GM20000 (cell line): Measurements from ENCODE around the gene STARD13.
A peak's percentile ranks its signal among the peaks of the same experiment; 100 is the strongest.

Source experiments
- DNase-seq: peaks from one replicate; pipeline ENCODE4 v3.0.0; 2012; ENCODE audit warnings: low spot score
- CTCF ChIP-seq: IDR thresholded peaks from 2 replicates; pipeline ENCODE4 v1.5.1; 2012; ENCODE audit warnings: mild to moderate bottlenecking, control low read depth; ENCODE audit errors: extremely low read depth, missing control alignments

STARD13 gene

DNA sequence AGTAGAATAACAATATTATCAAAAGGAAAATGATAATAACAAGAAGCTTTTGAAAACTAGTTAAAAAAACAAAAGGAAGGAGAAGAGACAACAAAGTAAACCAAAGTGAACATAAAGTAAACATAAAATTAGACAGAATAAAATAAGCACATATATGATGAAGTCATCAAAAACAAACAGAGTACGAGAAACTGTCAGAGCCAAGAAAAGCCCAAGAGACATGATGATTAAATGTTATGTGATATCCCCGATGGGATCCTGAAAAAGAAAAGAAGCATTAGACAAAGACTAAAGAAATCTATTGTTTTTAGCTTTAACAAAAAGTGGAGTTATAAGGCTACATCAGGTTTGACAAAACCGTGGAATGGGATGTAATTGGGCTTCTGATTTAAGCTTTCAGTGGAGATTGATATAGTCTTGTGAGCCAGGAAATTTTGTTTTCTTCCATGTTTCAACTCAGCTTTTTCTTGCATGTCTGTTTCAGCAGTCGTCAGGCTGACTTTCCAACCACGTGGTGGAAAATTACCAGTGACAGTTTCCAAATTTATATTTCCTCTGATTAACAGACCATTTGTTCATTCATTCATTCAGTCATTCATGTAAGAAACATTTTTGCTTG, 204.5 kb downstream of the STARD13 start:
- no peak for TF ChIP-seq CTCF
- no peak for DNase-seq

GRCh38 chr13:33079960-33080359, 205.6 kb downstream of the STARD13 start:
- TF ChIP-seq CTCF, result no peak
- peak; percentile 19 for DNase-seq

GRCh38 chr13:33078263-33078662, 207.3 kb downstream of the STARD13 start:
- DNase-seq, result no peak
- TF ChIP-seq CTCF, result no peak

DNA sequence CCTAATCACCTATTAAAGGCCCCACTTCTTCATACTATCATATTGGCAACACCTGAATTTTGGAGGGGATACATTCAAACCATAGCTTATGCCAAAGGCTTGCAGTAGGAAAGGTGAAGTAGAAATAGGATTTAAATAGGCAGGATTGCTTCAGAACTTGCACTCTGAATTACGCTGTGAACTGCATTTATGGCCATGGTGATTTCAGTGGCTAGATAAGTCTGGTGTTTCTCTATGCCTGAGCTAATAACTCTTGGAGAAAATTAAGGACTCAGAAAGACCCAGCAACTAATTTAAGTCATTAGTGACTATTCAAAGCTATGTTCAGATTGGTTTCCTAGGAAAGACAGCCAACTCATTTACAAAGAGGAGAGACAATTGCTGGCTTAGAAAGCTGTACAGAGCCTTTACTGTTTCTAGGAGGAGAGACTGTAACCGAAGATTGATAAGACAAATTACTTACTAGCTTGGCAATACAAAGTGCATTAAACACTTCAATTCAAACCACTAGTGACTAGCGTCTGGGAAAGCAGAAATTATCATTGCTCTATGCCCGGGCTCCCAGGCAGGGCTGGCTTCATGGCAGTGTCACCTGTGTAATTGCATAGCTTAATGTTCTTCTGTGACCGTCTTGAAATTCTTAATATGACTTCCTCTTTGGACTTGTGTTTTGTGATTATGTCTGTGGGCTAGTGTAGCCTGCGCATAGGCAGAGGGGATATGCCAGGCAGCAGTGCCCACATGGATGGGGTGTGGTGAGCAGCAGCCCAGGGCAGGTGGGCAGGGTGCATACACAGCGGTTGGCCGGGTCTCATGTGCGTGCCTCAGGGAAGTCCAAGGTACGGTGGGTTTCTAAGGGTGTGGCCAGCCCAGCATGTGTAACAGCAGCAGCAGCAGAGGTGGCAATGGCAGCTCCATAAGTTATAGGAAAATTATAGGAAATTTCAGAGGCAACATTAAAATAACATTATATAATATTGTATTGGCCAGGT, 209.3 kb downstream of the STARD13 start:
- DNase-seq, result no peak
- TF ChIP-seq CTCF, result no peak

GRCh38 chr13:33073338-33073737, 212.2 kb downstream of the STARD13 start:
- no peak for DNase-seq
- no peak for TF ChIP-seq CTCF

DNA sequence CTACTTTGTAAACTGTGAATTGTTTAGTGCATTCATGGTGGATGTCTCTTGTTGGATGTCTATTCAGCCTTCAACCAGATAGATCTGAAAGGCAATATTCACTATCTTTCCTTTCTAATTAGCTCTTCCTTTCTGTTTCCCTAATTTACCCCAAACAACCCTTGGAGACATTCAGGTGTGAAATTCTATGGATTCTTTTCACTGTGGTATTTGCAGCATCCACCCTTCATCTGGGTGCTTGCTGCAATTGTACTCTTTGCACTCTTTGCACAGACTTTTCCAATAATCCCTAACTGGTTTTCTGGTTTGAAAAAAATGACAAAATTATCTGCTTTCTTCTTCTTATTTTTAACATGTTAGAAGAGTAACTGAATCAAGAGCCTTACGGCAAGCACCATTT, 212.8 kb downstream of the STARD13 start:
- no peak for DNase-seq
- no peak for TF ChIP-seq CTCF

DNA sequence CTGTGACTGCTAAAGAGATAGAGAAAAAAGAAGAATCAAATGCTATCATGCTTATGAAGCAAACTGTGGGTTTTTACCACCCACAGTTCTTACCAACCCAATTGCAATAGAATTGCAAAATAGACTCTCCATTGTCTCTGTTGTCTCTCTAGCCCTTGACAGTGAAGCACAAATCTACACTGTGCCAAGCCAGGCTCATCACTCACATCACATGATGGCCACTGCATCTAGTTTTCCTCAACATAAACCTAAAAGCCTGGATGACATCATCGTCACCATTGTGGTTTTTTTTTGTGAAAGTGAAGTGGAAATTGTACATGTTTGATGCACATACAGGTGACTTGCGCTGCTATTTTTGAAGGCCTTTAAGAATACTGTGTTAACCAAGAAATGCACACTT, 213.3 kb downstream of the STARD13 start:
- no peak for TF ChIP-seq CTCF
- DNase-seq, result no peak
